HG02852 (cell line): ENCODE data around the gene RAB23.

Source experiments
- ATAC-seq: cut with Tn5 transposase; IDR thresholded peaks from one replicate; pipeline ENCODE4 v1.9.1; 2021; ENCODE audit warnings: mild to moderate bottlenecking, moderate library complexity; ENCODE audit not compliant: unreplicated experiment

RAB23 gene

GRCh38 chr6:57141451-57142177, 80.5 kb downstream of the RAB23 start:
- no peak for ATAC-seq

GRCh38 chr6:57138026-57138425, 84.1 kb downstream of the RAB23 start:
- no peak for ATAC-seq

GRCh38 chr6:57137350-57137749, 84.8 kb downstream of the RAB23 start:
- ATAC-seq, result no peak
